Gastroesophageal sphincter (tissue), 3 donors: ENCODE measurements around the gene MEOX1.

Experiments used
- CTCF ChIP-seq, 4 experiments: fragments of 200-600 bp in 2 of 4; fragments of 450-650 bp in 2 of 4; sonication (generic) in 1 of 4; IDR thresholded peaks; one replicate each; pipeline ENCODE4 v1.5.1; 2017 to 2019; ENCODE audit warnings: antibody characterized with exemption in 4 of 4, mild to moderate bottlenecking in 2 of 4, moderate library complexity in 2 of 4
- POLR2A ChIP-seq, 2 donors: fragments of 450-650 bp; IDR thresholded peaks; one replicate each; pipeline ENCODE4 v1.6.1; 2017; ENCODE audit warnings: antibody characterized with exemption in 2 of 2, mild to moderate bottlenecking in 2 of 2, moderate library complexity in 1 of 2

GRCh38 chr17:43631429-43631828, 30.3 kb downstream of the MEOX1 start:
- TF ChIP-seq CTCF (IDR thresholded peaks at IDR 0.05) (no peak), POLR2A (IDR thresholded peaks at IDR 0.05) (no peak)
